Fibroblast of mammary gland (primary cell): ENCODE data around the gene DYSF.

ENCODE experiments used
- DNase-seq: peaks from one replicate; pipeline ENCODE4 v3.0.0-alpha.2; 2010; ENCODE audit warnings: low read depth
- H3K4me3 ChIP-seq: 2 replicates; pipeline ENCODE4 v1.5.1; 2011; ENCODE audit warnings: low read depth, mild to moderate bottlenecking, low read length, moderate library complexity; ENCODE audit not compliant: control insufficient read depth
- TF ChIP-seq, protein P1 (sequence below): conservative IDR thresholded peaks from 2 replicates; pipeline ENCODE4 v1.5.1; 2011; ENCODE audit warnings: low read depth, low read length, inconsistent platforms; ENCODE audit not compliant: control insufficient read depth, insufficient read depth

Gene DYSF

DNA sequence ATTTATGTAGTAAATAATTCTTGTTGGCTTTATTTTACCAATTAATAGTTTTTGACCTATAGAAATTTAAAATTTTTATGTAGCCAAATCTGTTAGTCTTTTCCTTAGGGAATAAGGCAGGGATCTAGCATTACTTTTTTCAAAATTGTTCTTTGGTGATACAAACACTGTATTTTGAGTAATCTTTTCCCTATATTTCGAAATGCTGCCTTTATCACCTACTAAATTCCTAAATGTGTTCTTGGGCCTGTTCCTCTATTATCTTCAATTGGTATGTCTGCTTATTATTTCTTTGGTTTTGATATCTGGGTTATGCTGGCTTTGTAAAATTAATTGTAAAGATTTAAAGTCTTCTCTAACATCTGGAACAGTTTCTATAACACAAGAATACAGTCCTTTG is 87.5 kb downstream of the DYSF start:
- no peak for DNase-seq

DNA sequence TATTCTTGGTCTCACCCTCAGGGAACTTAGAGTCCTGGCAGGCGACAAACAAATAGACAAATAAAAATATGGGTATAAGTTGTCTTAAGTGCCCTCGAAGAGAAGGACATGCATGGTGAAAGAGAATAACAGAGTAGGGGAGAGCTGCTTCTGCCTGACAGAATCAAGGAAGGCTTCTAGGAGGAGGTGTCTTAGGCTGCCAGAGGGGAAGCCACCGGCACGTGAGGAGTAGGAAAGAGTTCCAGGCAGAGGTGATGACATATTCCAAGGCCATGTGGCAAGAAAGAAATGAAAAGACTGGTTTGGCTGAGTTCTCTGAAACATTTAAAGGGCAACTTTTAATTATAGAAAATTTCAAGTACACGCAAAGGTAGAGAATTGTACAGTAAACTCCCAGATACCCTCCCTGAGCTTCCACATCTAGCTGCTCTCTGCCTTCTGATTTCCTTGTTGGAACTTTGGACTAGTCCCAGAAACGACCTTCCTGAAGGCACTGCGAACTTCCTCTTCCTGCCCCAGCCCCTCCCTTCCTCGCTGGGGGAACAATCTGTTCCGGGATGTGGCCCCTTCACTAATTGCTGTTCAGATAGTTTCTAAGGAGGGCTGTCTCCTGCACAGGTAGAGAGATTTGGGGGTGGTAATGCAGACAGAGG is 91.7 kb downstream of the DYSF start:
- no peak overlapping the region for H3K4me3 ChIP-seq
- DNase-seq: no peak
- TF ChIP-seq, protein P1, sequence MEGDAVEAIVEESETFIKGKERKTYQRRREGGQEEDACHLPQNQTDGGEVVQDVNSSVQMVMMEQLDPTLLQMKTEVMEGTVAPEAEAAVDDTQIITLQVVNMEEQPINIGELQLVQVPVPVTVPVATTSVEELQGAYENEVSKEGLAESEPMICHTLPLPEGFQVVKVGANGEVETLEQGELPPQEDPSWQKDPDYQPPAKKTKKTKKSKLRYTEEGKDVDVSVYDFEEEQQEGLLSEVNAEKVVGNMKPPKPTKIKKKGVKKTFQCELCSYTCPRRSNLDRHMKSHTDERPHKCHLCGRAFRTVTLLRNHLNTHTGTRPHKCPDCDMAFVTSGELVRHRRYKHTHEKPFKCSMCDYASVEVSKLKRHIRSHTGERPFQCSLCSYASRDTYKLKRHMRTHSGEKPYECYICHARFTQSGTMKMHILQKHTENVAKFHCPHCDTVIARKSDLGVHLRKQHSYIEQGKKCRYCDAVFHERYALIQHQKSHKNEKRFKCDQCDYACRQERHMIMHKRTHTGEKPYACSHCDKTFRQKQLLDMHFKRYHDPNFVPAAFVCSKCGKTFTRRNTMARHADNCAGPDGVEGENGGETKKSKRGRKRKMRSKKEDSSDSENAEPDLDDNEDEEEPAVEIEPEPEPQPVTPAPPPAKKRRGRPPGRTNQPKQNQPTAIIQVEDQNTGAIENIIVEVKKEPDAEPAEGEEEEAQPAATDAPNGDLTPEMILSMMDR: no peak

More for the DNA sequence above, 87.5 kb downstream of the DYSF start:
- no peak overlapping the region for H3K4me3 ChIP-seq
- TF ChIP-seq, protein P1: no peak

DNA sequence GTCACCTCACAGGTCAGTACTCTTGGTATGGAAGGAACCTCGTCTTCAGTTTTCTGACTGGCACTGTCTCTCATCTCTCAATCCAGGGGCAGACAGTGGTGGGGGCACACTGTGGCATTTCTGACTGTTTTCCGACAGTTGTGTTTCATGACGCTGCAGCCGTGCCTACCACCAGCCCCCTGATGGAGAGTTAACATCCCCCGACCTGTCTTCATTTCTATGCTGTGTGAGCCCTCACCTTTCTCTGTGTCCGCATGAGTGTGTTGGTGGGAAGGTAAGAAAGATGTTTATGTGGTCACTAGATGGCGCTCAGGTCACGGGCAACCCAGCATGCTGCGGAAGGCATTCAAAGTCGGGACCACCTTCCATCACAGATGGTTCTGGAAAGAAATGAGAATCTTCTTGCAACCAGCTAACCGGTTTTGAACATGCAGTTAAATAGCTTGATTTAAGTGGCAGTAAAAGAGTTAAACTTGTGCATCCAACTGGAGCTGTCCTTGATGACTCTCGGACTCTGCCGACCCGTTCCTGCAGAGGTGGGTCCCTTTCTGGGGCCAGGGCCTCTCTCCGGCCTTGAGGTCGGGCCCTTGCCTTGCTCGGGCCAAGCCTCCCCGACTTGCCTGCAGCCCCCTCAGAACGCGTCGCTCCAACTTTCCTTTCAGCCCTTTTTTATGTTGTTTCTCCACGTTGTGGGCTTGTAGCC is 92.4 kb downstream of the DYSF start:
- peak; percentile 56 for DNase-seq
- TF ChIP-seq, protein P1: peak; percentile 84
- no peak overlapping the region for H3K4me3 ChIP-seq

DNA sequence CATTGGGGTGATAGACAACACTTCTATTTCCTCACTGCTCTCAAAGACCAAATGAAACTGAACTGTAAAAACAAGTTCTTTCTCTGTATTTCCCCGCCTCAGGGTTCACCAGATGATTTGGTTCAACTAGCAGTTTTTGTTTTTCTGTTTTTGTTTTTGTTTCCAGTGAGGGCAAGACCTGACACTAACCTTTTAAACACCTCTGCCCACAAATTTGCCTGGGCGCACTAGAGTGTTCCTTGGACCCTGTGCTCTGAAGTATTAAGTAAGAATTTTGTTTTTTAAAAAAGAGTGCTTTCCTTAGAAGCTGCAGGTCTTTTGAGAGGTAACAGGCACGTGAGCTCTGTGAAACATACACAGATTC is 92.9 kb downstream of the DYSF start:
- no peak for DNase-seq
- H3K4me3 ChIP-seq: no peak overlapping the region
- TF ChIP-seq, protein P1: no peak

DNA sequence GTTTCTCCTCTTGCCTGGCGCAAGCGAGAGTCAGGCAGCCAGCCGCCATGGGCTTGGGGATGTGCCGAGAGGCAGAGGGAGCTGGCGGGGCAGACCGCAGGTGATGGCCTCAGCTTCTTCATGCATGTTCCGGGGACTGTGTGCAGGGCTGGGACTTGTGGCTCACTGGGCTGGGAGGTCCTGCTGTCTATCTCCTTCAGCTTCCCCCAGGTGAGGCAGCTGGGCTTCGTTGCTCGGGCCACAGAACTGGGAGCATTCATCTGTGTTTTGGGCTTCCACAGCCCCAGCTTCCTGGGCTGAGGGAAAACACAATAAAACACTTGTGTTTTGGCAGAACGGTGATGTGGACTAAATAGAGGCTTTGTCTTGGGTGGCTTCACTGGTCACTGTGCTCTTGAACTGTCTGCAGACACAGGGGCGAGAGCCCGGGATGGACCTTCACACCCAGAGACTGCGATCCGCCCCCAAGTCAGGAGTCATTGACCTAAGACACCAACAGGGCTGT is 93.5 kb downstream of the DYSF start:
- DNase-seq: no peak
- no peak overlapping the region for H3K4me3 ChIP-seq
- TF ChIP-seq, protein P1: no peak

DNA sequence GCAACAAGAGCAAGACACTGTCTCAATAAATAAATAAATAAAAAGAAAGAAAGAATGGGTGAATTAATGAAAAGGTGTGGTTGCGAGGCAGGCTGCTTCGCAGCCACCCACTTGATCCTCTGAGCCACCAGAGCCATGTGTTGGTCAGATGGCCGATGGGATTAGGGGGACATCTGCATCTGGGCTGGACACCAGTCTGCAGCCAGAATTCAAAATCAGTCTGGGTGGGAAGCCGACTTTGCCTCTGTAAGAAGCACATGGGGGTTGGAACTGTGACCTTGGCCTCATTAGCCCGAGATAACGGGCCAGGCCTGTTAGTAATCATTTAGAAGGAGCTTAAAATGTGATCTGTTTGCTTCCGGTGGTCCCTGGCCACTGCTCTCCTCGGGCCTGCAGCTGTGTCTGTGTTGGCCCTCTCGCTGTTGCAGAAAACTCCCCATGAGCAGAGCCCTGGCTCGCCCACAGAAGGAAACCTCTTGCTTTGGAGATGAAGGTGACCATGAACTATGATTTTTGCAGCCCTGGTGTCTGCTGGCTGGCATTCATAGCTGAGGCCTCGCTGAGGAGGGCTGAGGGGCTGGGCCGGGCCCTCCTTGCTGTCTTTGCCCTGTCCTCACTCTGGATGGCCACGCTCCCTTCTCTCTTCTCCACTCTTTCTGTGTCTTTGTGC is 94.4 kb downstream of the DYSF start:
- no peak for DNase-seq
- no peak overlapping the region for H3K4me3 ChIP-seq
- TF ChIP-seq, protein P1: no peak
